GM12878 (cell line): Measurements from ENCODE around the gene SERPING1. TPM values are rescaled to one million over a fixed set of nuclear protein-coding genes. Genes with fewer than 3 reads are reported as not detected.

Source experiments
- ATAC-seq: fragments of 200-7000 bp; cut with Tn5 transposase; 3 replicates; pipeline ENCODE4 v1.9.1; 2020; ENCODE audit warnings: mild to moderate bottlenecking, moderate library complexity
- BruUV-seq: library from RNA; stranded (reverse); fragments of 400-500 nt; replicated peaks from 2 replicates; lab custom pipeline; 2021; lab: Mats Ljungman, UMichigan
- CTCF ChIA-PET: fragments of 300-600 bp; sonication (Branson Sonifier 250); formaldehyde crosslinking; extraction: SDS; loops from one replicate; lab custom pipeline; 2021; ENCODE audit warnings: inconsistent platforms; lab: Yijun Ruan, JAX
- POLR2A ChIA-PET: fragments of 350-600 bp; formaldehyde crosslinking; extraction: SDS; loops from one replicate; lab custom pipeline; 2021; ENCODE audit warnings: inconsistent platforms; lab: Charles Lee
- RAD21 ChIA-PET: fragments of 300-600 bp; sonication (Branson Sonifier 250); formaldehyde crosslinking; loops from one replicate; lab custom pipeline; 2023; ENCODE audit warnings: antibody characterized with exemption; ENCODE audit not compliant: unreplicated experiment; lab: Charles Lee
- SMC1A ChIA-PET: fragments of 300-600 bp; sonication (Branson Sonifier 250); formaldehyde crosslinking; loops from one replicate; lab custom pipeline; 2023; ENCODE audit not compliant: unreplicated experiment, uncharacterized antibody; lab: Charles Lee
- DNase-seq: peaks from one replicate; pipeline ENCODE4 v3.0.0-alpha.2; 2011; ENCODE audit warnings: low read depth, low spot score
- FAIRE-seq: peaks from 3 replicates; lab custom pipeline; 2011; peaks lifted over from hg19 to GRCh38; lab: Jason Lieb, UNC
- H2AFZ ChIP-seq: 2 replicates; pipeline ENCODE4 v1.6.0; 2011; ENCODE audit warnings: low read depth, low read length, control low read depth; ENCODE audit not compliant: control insufficient read depth
- H3K27ac ChIP-seq: 2 replicates; pipeline ENCODE4 v1.5.1; 2011; ENCODE audit warnings: control low read depth; ENCODE audit not compliant: control insufficient read depth, insufficient read depth
- H3K27me3 ChIP-seq, 2 experiments: replicated peaks in 1 of 2; 2 replicates each; pipeline versions ENCODE4 v1.6.0 to v1.6.1; 2011; ENCODE audit warnings: low read length in 1 of 2; ENCODE audit not compliant: control insufficient read depth in 2 of 2, insufficient read depth in 2 of 2
- H3K36me3 ChIP-seq, 2 experiments: 2 replicates each; pipeline ENCODE4 v1.5.1; 2011; ENCODE audit warnings: low read length in 1 of 2; ENCODE audit not compliant: control insufficient read depth in 2 of 2, insufficient read depth in 2 of 2
- H3K4me1 ChIP-seq: 2 replicates; pipeline ENCODE4 v1.6.1; 2011; ENCODE audit warnings: mild to moderate bottlenecking, low read length, moderate library complexity, mixed read lengths; ENCODE audit not compliant: control insufficient read depth, insufficient read depth
- H3K4me2 ChIP-seq: 2 replicates; pipeline ENCODE4 v1.6.0; 2011; ENCODE audit warnings: control low read depth; ENCODE audit not compliant: control insufficient read depth, insufficient read depth
- H3K4me3 ChIP-seq: fragments of 200-600 bp; sonication (generic); 2 replicates; pipeline ENCODE4 v1.5.1; 2016
- H3K79me2 ChIP-seq: 2 replicates; pipeline ENCODE4 v1.6.0; 2011; ENCODE audit warnings: low read length; ENCODE audit not compliant: control insufficient read depth, insufficient read depth
- H3K9ac ChIP-seq: 2 replicates; pipeline ENCODE4 v1.8.0; 2011; ENCODE audit warnings: low read length, control low read depth, mixed read lengths; ENCODE audit not compliant: control insufficient read depth, insufficient read depth
- H3K9me3 ChIP-seq: replicated peaks from 3 replicates; pipeline ENCODE4 v1.5.1; 2011; ENCODE audit warnings: mild to moderate bottlenecking, low read length; ENCODE audit not compliant: control insufficient read depth, insufficient read depth
- H4K20me1 ChIP-seq: 2 replicates; pipeline ENCODE4 v1.6.0; 2011; ENCODE audit not compliant: control insufficient read depth, insufficient read depth
- CHD2 ChIP-seq: IDR thresholded peaks from 2 replicates; pipeline ENCODE4 v1.6.1; 2011; ENCODE audit warnings: low read depth, low read length, improper control_type of control experiment, borderline replicate concordance
- HCFC1 ChIP-seq: fragments of 150-350 bp; IDR thresholded peaks from 2 replicates; pipeline ENCODE4 v1.6.1; 2014; ENCODE audit warnings: low read length
- IRF5 ChIP-seq: fragments of 450-650 bp; IDR thresholded peaks from 2 replicates; pipeline ENCODE4 v1.6.1; 2017; ENCODE audit warnings: borderline replicate concordance
- MYC ChIP-seq: IDR thresholded peaks from 2 replicates; pipeline ENCODE4 v1.6.1; 2011; ENCODE audit warnings: mild to moderate bottlenecking, low read length, moderate library complexity, inconsistent platforms; ENCODE audit not compliant: insufficient read depth, insufficient replicate concordance, insufficient read length, severe bottlenecking
- PAX5 ChIP-seq: IDR thresholded peaks from 2 replicates; pipeline ENCODE4 v1.6.1; 2011; ENCODE audit warnings: low read depth, low read length, borderline replicate concordance
- PKNOX1 ChIP-seq: fragments of 450-650 bp; IDR thresholded peaks from 2 replicates; pipeline ENCODE4 v1.6.1; 2016; ENCODE audit warnings: mild to moderate bottlenecking
- TARDBP ChIP-seq: IDR thresholded peaks from 2 replicates; pipeline ENCODE4 v1.6.1; 2016; ENCODE audit warnings: borderline replicate concordance
- WRNIP1 ChIP-seq: IDR thresholded peaks from 2 replicates; pipeline ENCODE4 v1.6.1; 2011; ENCODE audit warnings: low read depth, low read length, improper control_type of control experiment, borderline replicate concordance
- ZBTB40 ChIP-seq: fragments of 450-650 bp; IDR thresholded peaks from 2 replicates; pipeline ENCODE4 v1.6.1; 2016; ENCODE audit warnings: mild to moderate bottlenecking, moderate library complexity, borderline replicate concordance
- ZNF592 ChIP-seq: fragments of 450-650 bp; IDR thresholded peaks from 2 replicates; pipeline ENCODE4 v1.6.1; 2017; ENCODE audit warnings: mild to moderate bottlenecking, moderate library complexity
- WGBS: methylation state at CpG from one replicate; pipeline ENCODE4 v1.1.6; 2016; ENCODE audit warnings: low lambda C conversion rate; ENCODE audit not compliant: insufficient replicate concordance, insufficient coverage; ENCODE audit errors: missing lambda C conversion rate; 5-methylcytosine and 5-hydroxymethylcytosine counted together
- in situ Hi-C: fragments of 300-500 bp; cut with MboI; formaldehyde crosslinking; loops from 9 replicates; pipeline ENCODE4 v1.14.3; 2018; ENCODE audit warnings: mixed read lengths
- intact Hi-C: fragments of 100-400 bp; cut with micrococcal nuclease; formaldehyde crosslinking; loops from one replicate; pipeline ENCODE4 v1.14.2; 2022; ENCODE audit not compliant: unreplicated experiment
- polyA plus RNA-seq, 11 experiments: library from polyadenylated mRNA; depleted of rRNA in 4 of 11; unstranded in 6 of 11; stranded (reverse) in 5 of 11; fragments of >200 nt; fragmentation: Nextera tagmentation in 4 of 11; fragmentation: Illumina TruSeq in 1 of 11; extraction: Ambion mirVana in 4 of 11; extraction: Trizol in 1 of 11; gene quantifications; 1 replicate in 1 of 11; 2 replicates in 10 of 11; pipeline versions ENCODE4 v1.2.1 to v1.2.3, GENCODE V29; 2011 to 2016; ENCODE audit warnings: inconsistent platforms in 2 of 11, missing spikeins in 2 of 11, low read depth in 1 of 11
- total RNA-seq, 4 experiments: library from RNA; depleted of rRNA in 3 of 4; stranded (reverse); fragments of >200 nt in 3 of 4; fragmentation: Illumina TruSeq in 1 of 4; extraction: Trizol in 1 of 4; gene quantifications; 2 replicates each; pipeline versions ENCODE4 v1.2.1 to v1.2.3, GENCODE V29; 2013 to 2021

SERPING1 gene
- total and polyA plus RNA-seq, 10 of the 15 experiments (the other 5 are each of a cell fraction or from before 2014, with no cell fraction given), result 0.24 to 1.4 TPM; not detected in 8

GRCh38 chr11:57626895-57627294, 29.4 kb downstream of the SERPING1 start:
- no peaks in the 10 kb centered on the region for H4K20me1 ChIP-seq
- no peaks in the 10 kb centered on the region for H3K9me3 ChIP-seq
- ChIA-PET RAD21 (interaction anchor here (1.5 kb wide), 1 partner anchor 133 kb away, joined by 3 read pairs; no protein-coding TSS in a partner anchor), CTCF (interaction anchor here (1.1 to 2.7 kb wide), 2 partner anchors 14 to 17 kb away, joined by 4 to 15 read pairs; no protein-coding TSS in a partner anchor), POLR2A (no interaction called here), SMC1A (interaction anchor here (1.4 kb wide), 1 partner anchor 14 kb away, joined by 6 read pairs; no protein-coding TSS in a partner anchor)
- DNase-seq (no peak), ATAC-seq (no peak), FAIRE-seq (no peak)
- H3K27me3 ChIP-seq, result no peaks in the 10 kb centered on the region; a peak in 1 of 4 replicates
- in situ Hi-C loops, result no loop called here
- no peak overlapping the region for H3K4me3 ChIP-seq
- no peaks in the 10 kb centered on the region for H3K4me1 ChIP-seq
- no peak overlapping the region for H3K9ac ChIP-seq
- WGBS, result 13% methylated on average over 1 of the region's 1 CpG
- no peak for TF ChIP-seq ZNF592
- TF ChIP-seq HCFC1, result no peak
- no peak for TF ChIP-seq PAX5
- TF ChIP-seq CHD2, result no peak
- TF ChIP-seq PKNOX1, result no peak
- no peak for TF ChIP-seq MYC
- no peak for TF ChIP-seq IRF5
- TF ChIP-seq WRNIP1, result no peak
- no peak for TF ChIP-seq TARDBP
- TF ChIP-seq ZBTB40, result no peak
- H3K4me2 ChIP-seq, result no peak overlapping the region
- BruUV-seq, result no TSS peak
- H2AFZ ChIP-seq, result no peak overlapping the region
- H3K27ac ChIP-seq, result no peak overlapping the region
- no peaks in the 10 kb centered on the region for H3K79me2 ChIP-seq
- intact Hi-C loops, result no loop called here
- no peaks in the 10 kb centered on the region for H3K36me3 ChIP-seq
